HG03571 (cell line): Measurements from ENCODE around the gene NREP.
"Not testable (repeated sequence)": the region's sequence is repeated elsewhere in the genome, so short reads cannot be mapped to it uniquely, and the experiment has no call there.

Experiments used
- ATAC-seq: cut with Tn5 transposase; IDR thresholded peaks from one replicate; pipeline ENCODE4 v1.9.1; 2021; ENCODE audit not compliant: unreplicated experiment

NREP gene

GRCh38 chr5:111741278-111741677 is 15.7 kb downstream of the NREP start:
- ATAC-seq = peak; percentile 61

GRCh38 chr5:111739416-111739815 is 17.6 kb downstream of the NREP start:
- ATAC-seq = no peak

GRCh38 chr5:111738118-111738517 is 18.9 kb downstream of the NREP start:
- ATAC-seq = no peak

GRCh38 chr5:111737716-111738115 is 19.3 kb downstream of the NREP start:
- ATAC-seq = no peak

DNA sequence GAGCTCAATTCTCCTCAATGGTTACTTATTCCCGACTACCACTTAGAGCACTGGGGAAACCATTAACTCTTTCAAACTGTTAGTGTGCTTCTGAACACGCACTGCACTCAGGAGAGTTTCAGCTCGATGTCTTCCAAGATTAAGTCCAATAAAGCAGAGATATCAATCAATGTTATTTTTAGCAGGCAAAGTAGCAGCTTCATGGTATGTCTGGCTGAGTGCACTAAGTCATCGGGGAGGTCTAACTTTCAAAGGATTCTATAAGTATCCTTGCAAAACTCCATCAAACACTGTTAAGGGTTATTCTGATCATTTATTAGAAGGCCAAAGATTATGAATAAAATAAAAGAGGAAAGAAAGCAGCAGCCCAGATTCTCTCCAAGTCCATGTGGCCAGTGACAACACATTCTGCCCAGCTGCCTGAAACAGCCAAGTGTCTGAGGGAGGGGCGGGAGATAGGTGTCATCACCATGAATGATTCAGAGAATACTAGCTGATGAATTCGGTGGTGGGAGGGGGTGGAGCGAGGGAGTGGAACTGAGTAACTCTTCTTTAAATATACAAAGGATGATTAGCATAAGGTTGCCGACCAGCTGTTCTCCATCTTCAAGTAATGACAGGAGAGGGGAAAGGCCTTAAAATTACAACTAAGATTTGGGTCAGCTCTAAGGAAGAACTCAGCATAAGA is 21.3 kb downstream of the NREP start:
- ATAC-seq = no peak

- no peak for ATAC-seq
Measured at GRCh38 chr5:111734597-111734996, 22.4 kb downstream of the NREP start.

DNA sequence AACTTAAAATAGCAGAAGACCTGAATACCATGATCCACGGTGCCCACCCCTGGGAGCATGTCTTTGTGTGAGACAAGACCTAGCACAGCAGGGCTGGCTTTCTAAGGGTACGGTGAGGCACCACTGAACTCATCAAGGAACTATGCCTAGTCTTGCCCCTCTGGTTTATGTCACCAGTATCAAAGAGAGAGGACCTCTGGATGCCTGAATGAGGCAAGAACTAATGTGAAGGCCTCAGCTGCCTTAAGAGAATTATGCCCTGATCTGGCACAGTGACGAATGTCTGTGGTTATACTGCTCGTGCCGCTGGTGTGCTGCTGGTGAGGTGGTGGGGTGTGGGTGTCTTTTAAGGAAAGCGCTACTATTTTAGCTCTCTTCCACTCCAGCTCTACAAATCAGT is 23.0 kb downstream of the NREP start:
- no peak for ATAC-seq

DNA sequence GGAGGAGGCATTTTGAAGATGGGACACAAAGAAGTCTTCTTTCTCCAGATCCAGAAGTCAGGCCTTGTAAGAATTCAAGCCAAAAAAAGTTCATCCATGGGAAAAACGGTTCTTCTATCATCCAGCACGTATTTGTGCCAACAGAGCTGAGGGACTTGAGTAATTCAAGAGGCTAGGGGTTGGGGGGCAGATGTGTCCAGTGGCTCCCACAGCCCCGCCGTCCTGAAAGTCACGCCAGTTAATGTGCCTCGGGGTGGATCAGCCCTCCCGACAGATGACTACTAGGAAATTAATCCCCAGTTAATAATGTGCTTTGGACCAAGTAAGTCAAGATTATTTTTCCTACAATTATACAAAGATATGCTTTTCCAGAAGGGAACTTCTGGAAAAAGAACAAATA is 23.4 kb downstream of the NREP start:
- ATAC-seq = no peak

DNA sequence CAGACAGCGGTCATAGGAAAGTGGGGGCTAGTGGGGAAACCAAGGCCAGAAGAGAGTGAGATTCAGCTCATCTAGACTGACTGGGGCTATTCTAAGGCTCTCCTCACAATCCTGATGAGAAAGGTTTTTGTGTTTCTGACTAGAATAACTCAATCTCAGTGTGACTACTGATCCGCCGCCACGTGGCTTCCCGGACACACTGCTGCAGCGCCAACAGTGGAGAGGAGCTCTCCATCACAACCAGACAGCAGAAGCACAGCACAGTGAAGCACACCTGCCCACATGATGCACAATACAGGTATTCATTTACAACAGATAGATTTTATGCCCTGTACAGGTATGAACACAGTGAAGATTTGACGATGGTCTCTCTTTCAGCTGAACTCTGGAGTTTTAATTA is 25.4 kb downstream of the NREP start:
- no peak for ATAC-seq

GRCh38 chr5:111730659-111731382 is 26.2 kb downstream of the NREP start:
- no peak for ATAC-seq

- ATAC-seq = no peak
Measured at GRCh38 chr5:111728941-111729340, 28.1 kb downstream of the NREP start.

DNA sequence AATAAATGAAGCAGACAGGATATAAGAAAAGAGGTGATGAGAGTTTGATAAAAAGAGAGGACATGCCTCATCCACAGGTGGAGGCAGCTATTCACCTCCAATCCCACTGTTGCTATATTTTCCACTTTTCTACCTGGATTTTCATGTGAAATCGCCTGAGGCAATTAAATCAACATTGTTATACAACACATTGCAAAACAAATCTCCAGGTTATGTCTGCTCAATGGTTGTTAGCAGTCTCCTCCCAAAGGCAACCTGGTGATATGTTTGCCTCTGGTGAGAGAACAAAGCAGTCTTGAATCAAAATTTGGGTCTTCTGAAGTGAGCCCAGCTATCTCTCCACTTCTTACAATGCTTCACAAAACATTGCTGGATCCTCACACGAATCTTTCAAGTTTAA is 30.0 kb downstream of the NREP start:
- ATAC-seq = no peak

DNA sequence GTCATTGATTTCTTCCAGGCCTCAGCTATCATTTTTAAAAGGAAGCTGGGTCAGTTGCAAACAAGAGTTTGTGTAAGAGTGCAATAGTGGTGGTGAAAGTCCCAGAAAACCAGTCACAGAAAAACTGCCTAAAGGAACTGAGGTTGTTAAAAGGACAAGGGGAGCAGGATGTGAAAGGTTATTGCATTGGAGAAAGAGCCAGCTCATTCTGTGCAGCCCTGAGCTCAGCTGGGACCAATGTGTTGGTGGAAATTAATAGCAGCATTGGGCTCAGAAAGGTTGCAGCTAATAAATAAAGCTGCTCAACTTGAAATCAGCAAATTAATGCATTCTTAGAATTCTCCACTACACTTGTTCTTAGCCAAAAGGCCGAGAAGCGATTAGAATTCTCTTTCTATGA is 34.9 kb downstream of the NREP start:
- no peak for ATAC-seq

- ATAC-seq = no peak
Measured at GRCh38 chr5:111720333-111720890, 36.6 kb downstream of the NREP start.

- ATAC-seq = no peak
Measured at GRCh38 chr5:111719773-111720172, 37.2 kb downstream of the NREP start.

GRCh38 chr5:111716789-111717188 is 40.2 kb downstream of the NREP start:
- ATAC-seq = not testable (repeated sequence)

GRCh38 chr5:111707630-111708164 is 49.3 kb downstream of the NREP start:
- ATAC-seq = no peak

- no peak for ATAC-seq
Measured at GRCh38 chr5:111706345-111706744, 50.6 kb downstream of the NREP start.

DNA sequence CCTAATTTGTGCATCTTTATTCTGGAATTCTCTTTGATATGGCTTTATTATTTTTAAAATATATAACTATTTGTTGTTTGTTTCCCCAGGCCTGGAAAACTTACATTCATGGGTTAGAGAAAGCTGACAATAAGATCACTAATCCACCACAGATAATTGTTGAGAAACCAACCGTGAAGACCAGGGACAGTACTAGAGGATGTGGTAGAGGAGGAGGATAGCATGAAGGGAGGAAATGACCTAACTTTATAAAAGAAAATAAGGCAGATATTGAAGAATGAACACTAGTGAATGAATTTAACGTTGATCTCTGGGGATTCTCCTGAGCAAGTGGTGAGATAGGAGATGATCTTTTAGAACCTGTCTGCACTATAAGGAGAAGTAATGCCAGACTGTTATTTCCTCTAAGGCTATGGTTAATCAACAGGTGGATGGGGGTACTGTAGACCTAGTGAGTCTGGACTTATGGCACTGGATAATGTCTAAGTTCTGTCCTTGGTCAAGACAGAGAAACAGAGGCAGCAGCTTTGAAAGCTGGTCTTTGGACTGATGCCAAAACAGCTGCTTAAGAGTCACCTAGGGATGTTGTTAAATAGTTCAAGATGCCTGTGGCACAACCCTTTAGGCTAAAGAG is 52.4 kb downstream of the NREP start:
- no peak for ATAC-seq

GRCh38 chr5:111703662-111704061 is 53.3 kb downstream of the NREP start:
- ATAC-seq = peak; percentile 96

DNA sequence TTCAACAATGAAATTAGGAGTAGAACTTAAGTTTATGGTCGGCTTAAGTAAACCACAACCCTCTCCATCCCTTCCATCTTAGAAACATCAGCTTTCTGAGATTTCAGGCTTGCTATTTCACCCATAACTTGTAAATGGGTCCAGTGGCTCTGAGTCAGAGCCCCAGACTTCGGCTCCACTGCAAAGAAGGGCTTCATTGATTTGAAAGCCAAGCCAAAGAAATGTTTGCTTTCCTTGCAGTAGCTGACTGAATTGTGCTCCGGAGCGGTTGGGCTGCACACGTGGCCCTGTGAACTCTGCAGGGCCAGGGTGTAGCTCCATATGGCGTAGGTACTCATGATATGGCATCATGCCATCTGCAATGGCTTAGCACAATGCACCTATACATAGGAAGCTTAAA is 57.0 kb downstream of the NREP start:
- ATAC-seq = no peak

- ATAC-seq = no peak
Measured at GRCh38 chr5:111699324-111699723, 57.7 kb downstream of the NREP start.
